Measurements from ENCODE around the gene CDK5RAP2. TPM values are rescaled to one million over a fixed set of nuclear protein-coding genes. Genes with fewer than 3 reads are reported as not detected.

Gene CDK5RAP2
- total and polyA plus RNA-seq, 9 of the 15 experiments (the other 6 are each of a cell fraction or from before 2014, with no cell fraction given): 19.9 to 68.8 (median 42.2) TPM

- intact Hi-C loops (cut with micrococcal nuclease): loop anchor here (10.0 kb wide), 2 partner anchors 253 to 323 kb away; no protein-coding TSS in a partner anchor
- in situ Hi-C loops (cut with MboI): loop anchor here (25.0 kb wide), 1 partner anchor 326 kb away; the partner anchor contains the start of gene TRAF1
- Histone ChIP-seq H3K9ac (ENCODE audit: insufficient read depth in 1 of 2, low read depth in 2 of 2, low read length in 2 of 2) (no peak overlapping the region), H3K4me1 (replicated peaks in 1 of 2; ENCODE audit: control insufficient read depth in 2 of 2, insufficient read depth in 2 of 2, low read length in 2 of 2) (no peaks in the 10 kb centered on the region), H3K27ac (ENCODE audit: extremely low read depth, low read depth, low read length) (no peak overlapping the region), H3K4me3 (no peak overlapping the region), H3K4me2 (ENCODE audit: insufficient read depth, low read length) (no peak overlapping the region), H2AFZ (ENCODE audit: low read depth, low read length) (no peak overlapping the region), H3K9me1 (ENCODE audit: control insufficient read depth, insufficient read depth, low read length) (no peaks in the 10 kb centered on the region), H3K79me2 (ENCODE audit: control insufficient read depth, insufficient read depth, low read length) (no peaks in the 10 kb centered on the region), H3K9me3 (replicated peaks; ENCODE audit: control insufficient read depth, insufficient read depth, low read depth, low read length) (no peaks in the 10 kb centered on the region), H3K36me3 (ENCODE audit: control insufficient read depth, insufficient read depth, low read length) (no peaks in the 10 kb centered on the region; the same call in 2 of the 3 replicates), H4K20me1 (replicated peaks; ENCODE audit: control insufficient read depth, insufficient read depth, low read length) (no peaks in the 10 kb centered on the region), H3K27me3 (ENCODE audit: control insufficient read depth in 2 of 2, insufficient read depth in 2 of 2, low read length in 2 of 2) (no peaks in the 10 kb centered on the region)
- BruUV-seq (replicated peaks): no TSS peak
- 73% methylated on average over 1 of the region's 1 CpG for WGBS (ENCODE audit: insufficient coverage, low coverage, missing lambda C conversion rate)
- FAIRE-seq: no peak
- TF ChIP-seq SP1 (CRISPR knock-in tag; IDR thresholded peaks at IDR 0.05) (no peak), ARHGAP35 (IDR thresholded peaks at IDR 0.05; ENCODE audit: partially characterized antibody) (peak; percentile 18), ZNF512 (tag; IDR thresholded peaks at IDR 0.05) (peak; percentile 69; the same call in 1 of the 2 replicates)
- CTCF ChIA-PET (ENCODE audit: low intra/inter-chr PET ratio): no interaction called here
- ATAC-seq: no peak
- no peak for DNase-seq (ENCODE audit: extremely low read depth in 1 of 4, low spot score in 3 of 4)
- POLR2A ChIA-PET: interaction anchor here (0.7 kb wide), 1 partner anchor 24 kb away, joined by 5 read pairs; no protein-coding TSS in a partner anchor
Measured at GRCh38 chr9:120611690-120612068, 31.7 kb upstream of the CDK5RAP2 start.

All from K562 (cell line).